Measurements from ENCODE around the gene PTPN20. TPM values are rescaled to one million over a fixed set of nuclear protein-coding genes. Genes with fewer than 3 reads are reported as not detected.

Gene PTPN20
- total RNA-seq, 1 donor from 2014 or later, result 0.97 TPM

- TF ChIP-seq CTCF (IDR thresholded peaks at IDR 0.05; ENCODE audit: unreplicated experiment), result no peak
- Mint-ChIP-seq H3K27ac (ENCODE audit: unreplicated experiment) (no peak overlapping the region), H3K9me3 (ENCODE audit: unreplicated experiment) (no peaks in the 10 kb centered on the region), H3K27me3 (ENCODE audit: unreplicated experiment) (peaks cover 6% of the 10 kb centered on the region), H3K4me1 (ENCODE audit: unreplicated experiment) (no peaks in the 10 kb centered on the region), H3K4me3 (ENCODE audit: unreplicated experiment) (no peak overlapping the region), H3K36me3 (ENCODE audit: low read depth, unreplicated experiment) (no peaks in the 10 kb centered on the region)
- no peak for DNase-seq (ENCODE audit: low spot score)
These were observed 127.8 kb downstream of the PTPN20 start for GRCh38 chr10:47038881-47039561.

- Mint-ChIP-seq H3K27me3 (ENCODE audit: unreplicated experiment) (peaks cover 6% of the 10 kb centered on the region), H3K27ac (ENCODE audit: unreplicated experiment) (no peak overlapping the region)
- TF ChIP-seq CTCF (IDR thresholded peaks at IDR 0.05; ENCODE audit: unreplicated experiment), result no peak
These were observed 128.3 kb downstream of the PTPN20 start for GRCh38 chr10:47039562-47039913.

GRCh38 chr10:47040041-47040491 is 128.8 kb downstream of the PTPN20 start:
- no peak overlapping the region for H3K4me3 Mint-ChIP-seq (ENCODE audit: unreplicated experiment)
- H3K27me3 Mint-ChIP-seq (ENCODE audit: unreplicated experiment), result peaks cover 6% of the 10 kb centered on the region
- no peaks in the 10 kb centered on the region for H3K36me3 Mint-ChIP-seq (ENCODE audit: low read depth, unreplicated experiment)
- no peaks in the 10 kb centered on the region for H3K4me1 Mint-ChIP-seq (ENCODE audit: unreplicated experiment)
- no peak for DNase-seq (ENCODE audit: low spot score)
- H3K9me3 Mint-ChIP-seq (ENCODE audit: unreplicated experiment), result no peaks in the 10 kb centered on the region
- no peak overlapping the region for H3K27ac Mint-ChIP-seq (ENCODE audit: unreplicated experiment)
- TF ChIP-seq CTCF (IDR thresholded peaks at IDR 0.05; ENCODE audit: unreplicated experiment), result no peak

More at GRCh38 chr10:47039562-47039913, 128.3 kb downstream of the PTPN20 start:
- H3K4me3 Mint-ChIP-seq (ENCODE audit: unreplicated experiment), result no peak overlapping the region
- no peaks in the 10 kb centered on the region for H3K36me3 Mint-ChIP-seq (ENCODE audit: low read depth, unreplicated experiment)
- no peak for DNase-seq (ENCODE audit: low spot score)
- H3K9me3 Mint-ChIP-seq (ENCODE audit: unreplicated experiment), result no peaks in the 10 kb centered on the region
- H3K4me1 Mint-ChIP-seq (ENCODE audit: unreplicated experiment), result no peaks in the 10 kb centered on the region

GRCh38 chr10:47040681-47041080 is 129.5 kb downstream of the PTPN20 start:
- no peak for DNase-seq (ENCODE audit: low spot score)
- Mint-ChIP-seq H3K27ac (ENCODE audit: unreplicated experiment) (no peak overlapping the region), H3K4me3 (ENCODE audit: unreplicated experiment) (no peak overlapping the region), H3K36me3 (ENCODE audit: low read depth, unreplicated experiment) (no peaks in the 10 kb centered on the region), H3K4me1 (ENCODE audit: unreplicated experiment) (no peaks in the 10 kb centered on the region), H3K9me3 (ENCODE audit: unreplicated experiment) (no peaks in the 10 kb centered on the region), H3K27me3 (ENCODE audit: unreplicated experiment) (peaks cover 6% of the 10 kb centered on the region)
- no peak for TF ChIP-seq CTCF (IDR thresholded peaks at IDR 0.05; ENCODE audit: unreplicated experiment)

- Mint-ChIP-seq H3K4me1 (ENCODE audit: unreplicated experiment) (no peaks in the 10 kb centered on the region), H3K27me3 (ENCODE audit: unreplicated experiment) (peaks cover 5% of the 10 kb centered on the region), H3K9me3 (ENCODE audit: unreplicated experiment) (no peaks in the 10 kb centered on the region)
These were observed 130.4 kb downstream of the PTPN20 start for GRCh38 chr10:47041396-47042198.

More at GRCh38 chr10:47041396-47042198, 130.4 kb downstream of the PTPN20 start:
- Mint-ChIP-seq H3K4me3 (ENCODE audit: unreplicated experiment) (no peak overlapping the region), H3K36me3 (ENCODE audit: low read depth, unreplicated experiment) (no peaks in the 10 kb centered on the region), H3K27ac (ENCODE audit: unreplicated experiment) (no peak overlapping the region)
- no peak for DNase-seq (ENCODE audit: low spot score)
- no peak for TF ChIP-seq CTCF (IDR thresholded peaks at IDR 0.05; ENCODE audit: unreplicated experiment)
